Superior temporal gyrus (tissue), 1 donor: Measurements from ENCODE around the gene FOXS1.

ENCODE experiments used
- DNase-seq: peaks from one replicate; pipeline ENCODE4 v3.0.0-alpha.2; 2016; ENCODE audit errors: extremely low spot score

Gene FOXS1

GRCh38 chr20:31845300-31845863, at the start of gene FOXS1:
TSS of gene FOXS1 (minus strand) at chr20:31845604. CDS start at chr20:31845542, 62 bp downstream.
- DNase-seq, result no peak

GRCh38 chr20:31890646-31891045, 45.2 kb upstream of the FOXS1 start:
- no peak for DNase-seq

GRCh38 chr20:31883829-31884228, 38.4 kb upstream of the FOXS1 start:
- no peak for DNase-seq

GRCh38 chr20:31881945-31882344, 36.5 kb upstream of the FOXS1 start:
- DNase-seq, result no peak

GRCh38 chr20:31879143-31879987, 34.0 kb upstream of the FOXS1 start:
- DNase-seq, result peak; percentile 93

GRCh38 chr20:31877684-31878083, 32.3 kb upstream of the FOXS1 start:
- DNase-seq, result no peak

GRCh38 chr20:31875671-31876070, 30.3 kb upstream of the FOXS1 start:
- no peak for DNase-seq

- DNase-seq, result no peak
Observed at GRCh38 chr20:31872406-31872805, 27.0 kb upstream of the FOXS1 start.

- DNase-seq, result no peak
Observed at GRCh38 chr20:31871618-31871954, 26.2 kb upstream of the FOXS1 start.

- DNase-seq, result peak; percentile 39
Observed at GRCh38 chr20:31870726-31871617, 25.6 kb upstream of the FOXS1 start.

- DNase-seq, result peak; percentile 75
Observed at GRCh38 chr20:31869942-31870725, 24.7 kb upstream of the FOXS1 start, which contains the start of the genes DUSP15 and TTLL9. TSS of gene DUSP15 (minus strand) at chr20:31870527. CDS start at chr20:31870337, 190 bp downstream. TSS of gene TTLL9 (plus strand) at chr20:31870634. CDS start at chr20:31871127, 493 bp downstream.

GRCh38 chr20:31869673-31869941, 24.2 kb upstream of the FOXS1 start:
- DNase-seq, result no peak

GRCh38 chr20:31868853-31869672, 23.7 kb upstream of the FOXS1 start:
- DNase-seq, result no peak

- DNase-seq, result no peak
Observed at GRCh38 chr20:31866221-31866620, 20.8 kb upstream of the FOXS1 start.

GRCh38 chr20:31864521-31865400, 19.4 kb upstream of the FOXS1 start:
- DNase-seq, result no peak

- no peak for DNase-seq
Observed at GRCh38 chr20:31863296-31864085, 18.1 kb upstream of the FOXS1 start.

- no peak for DNase-seq
Observed at GRCh38 chr20:31862506-31862905, 17.1 kb upstream of the FOXS1 start.

GRCh38 chr20:31862157-31862470, 16.7 kb upstream of the FOXS1 start:
- DNase-seq, result no peak
